Measurements from ENCODE around the gene PTPRE.

GRCh38 chr10:128024426-128024825 lies 117.5 kb downstream of the PTPRE start:
- TF ChIP-seq CTCF (IDR thresholded peaks at IDR 0.05; ENCODE audit: poor library complexity, severe bottlenecking) (no peak), SMC3 (conservative IDR thresholded peaks at IDR 0.05; ENCODE audit: poor library complexity) (no peak), POLR2AphosphoS5 (IDR thresholded peaks at IDR 0.05) (no peak), REST (IDR thresholded peaks at IDR 0.05; ENCODE audit: borderline replicate concordance) (no peak), EZH2 (IDR thresholded peaks at IDR 0.05; ENCODE audit: borderline replicate concordance, insufficient read depth, low read length, poor library complexity, severe bottlenecking) (no peak), TAF1 (IDR thresholded peaks at IDR 0.05; ENCODE audit: low read depth) (no peak)

Data from neural cell (in vitro differentiated cells).